Measurements from ENCODE around the gene C6orf120. TPM values are rescaled to one million over a fixed set of nuclear protein-coding genes. Genes with fewer than 3 reads are reported as not detected.

Gene C6orf120
- total RNA-seq, 4 donors from 2014 or later, result 19.0 to 41.5 (median 31.4) TPM

DNA sequence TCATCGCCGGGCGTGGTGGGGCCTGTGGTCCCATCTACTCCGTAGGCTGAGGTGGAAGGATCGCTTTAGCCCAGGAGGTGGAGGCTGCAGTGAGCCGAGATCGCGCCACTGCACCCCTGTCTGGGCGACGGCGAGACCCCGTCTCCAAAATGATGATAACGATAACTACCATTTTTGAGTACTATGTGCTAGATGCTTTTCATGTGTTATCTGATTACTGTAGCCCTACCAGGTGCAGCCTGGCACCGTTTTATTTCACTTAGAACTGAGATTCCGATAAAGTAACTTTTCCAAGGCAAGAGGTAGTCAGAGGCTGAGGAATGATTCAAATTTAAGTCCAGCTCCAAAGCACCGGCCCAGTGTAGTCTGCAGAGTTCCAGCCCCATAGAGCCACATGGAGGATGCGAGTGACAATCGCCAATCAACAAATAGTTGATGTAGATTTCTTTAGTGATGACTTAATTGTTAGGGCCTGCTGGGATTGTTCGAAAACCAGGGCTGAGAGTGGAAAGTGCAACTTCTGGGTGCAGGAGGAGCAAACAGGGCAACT, 50.2 kb downstream of the C6orf120 start:
- no peak for DNase-seq

More for the DNA sequence above, 50.2 kb downstream of the C6orf120 start:
- Histone ChIP-seq H3K4me3 (peak overlapping the region; percentile 74 to 89 (median 82)), H3K27me3 (no peaks in the 10 kb centered on the region), H3K4me1 (peaks cover 0 to 17% (median 2%) of the 10 kb centered on the region in 4 donors), H3K9me3 (no peaks in the 10 kb centered on the region), H3K36me3 (peaks cover 0 to 9% (median 0%) of the 10 kb centered on the region in 3 donors), H3K27ac (peak overlapping the region; percentile 91 to 97 (median 94))
- TF ChIP-seq CTCF (IDR thresholded peaks at IDR 0.05), result no peak
- TF ChIP-seq POLR2A (IDR thresholded peaks at IDR 0.05), result no peak

Other genes starting within 250 kb of the C6orf120 start
- 100 to 1,000 TPM in 1 of 4 donors, 10 to 100 TPM in 3; 23.1 to 101 (median 75.8) TPM for gene WDR27, start 97 bp upstream of the C6orf120 start, total RNA-seq
- gene PHF10, start 22.4 kb downstream of the C6orf120 start, total RNA-seq, result 10 to 100 TPM; 23.3 to 46.0 (median 30.6) TPM
- 1 to 10 TPM; 3.9 to 6.0 (median 4.0) TPM for gene DYNLT2, start 49.4 kb downstream of the C6orf120 start, total RNA-seq
- 10 to 100 TPM; 21.7 to 82.5 (median 32.6) TPM for gene ERMARD, start 49.5 kb downstream of the C6orf120 start, total RNA-seq